GM18861 (cell line): Measurements from ENCODE around the gene COL24A1.
A peak's percentile ranks its signal among the peaks of the same experiment; 100 is the strongest.
"Not testable (repeated sequence)": the region's sequence is repeated elsewhere in the genome, so short reads cannot be mapped to it uniquely, and the experiment has no call there.

ENCODE experiments used
- ATAC-seq: cut with Tn5 transposase; IDR thresholded peaks from one replicate; pipeline ENCODE4 v1.9.1; 2021; ENCODE audit not compliant: unreplicated experiment

Gene COL24A1

DNA sequence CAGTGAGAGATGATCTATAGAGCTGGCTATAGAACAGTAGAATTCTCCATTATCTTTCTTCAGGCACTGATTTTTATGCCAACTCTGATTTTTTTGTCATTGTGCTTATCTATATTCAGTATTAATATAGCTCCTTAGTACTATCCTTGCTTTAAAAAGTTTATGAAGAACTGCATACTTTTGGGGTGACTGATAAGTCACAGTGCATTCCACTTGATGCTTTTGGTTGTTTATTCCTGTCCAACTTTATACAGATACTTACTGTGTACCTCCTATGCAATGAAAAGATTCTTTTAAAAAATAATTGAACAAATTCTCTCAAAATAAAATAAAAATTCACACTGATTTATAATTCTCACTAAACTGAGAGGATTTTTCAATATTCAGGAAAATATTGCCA, 71.6 kb downstream of the COL24A1 start:
- ATAC-seq = no peak

DNA sequence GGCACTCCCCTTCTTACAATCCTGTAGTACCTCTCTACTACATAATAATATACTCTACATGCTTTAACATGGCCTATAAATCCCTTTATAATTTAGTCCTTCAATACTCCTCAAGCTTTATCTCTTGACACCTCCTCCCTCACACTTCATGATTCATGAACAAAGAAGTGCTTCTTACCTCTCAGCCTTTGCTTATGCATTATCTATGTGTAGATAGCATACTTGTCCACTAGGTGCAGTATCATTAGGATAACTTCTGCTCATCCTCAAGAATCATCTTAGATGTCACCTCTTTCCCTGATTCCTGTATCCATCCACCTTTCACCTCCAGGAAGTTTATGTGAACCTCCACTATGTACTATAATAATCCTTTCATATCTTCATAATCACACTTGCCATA, 74.4 kb downstream of the COL24A1 start:
- ATAC-seq = peak; percentile 72

DNA sequence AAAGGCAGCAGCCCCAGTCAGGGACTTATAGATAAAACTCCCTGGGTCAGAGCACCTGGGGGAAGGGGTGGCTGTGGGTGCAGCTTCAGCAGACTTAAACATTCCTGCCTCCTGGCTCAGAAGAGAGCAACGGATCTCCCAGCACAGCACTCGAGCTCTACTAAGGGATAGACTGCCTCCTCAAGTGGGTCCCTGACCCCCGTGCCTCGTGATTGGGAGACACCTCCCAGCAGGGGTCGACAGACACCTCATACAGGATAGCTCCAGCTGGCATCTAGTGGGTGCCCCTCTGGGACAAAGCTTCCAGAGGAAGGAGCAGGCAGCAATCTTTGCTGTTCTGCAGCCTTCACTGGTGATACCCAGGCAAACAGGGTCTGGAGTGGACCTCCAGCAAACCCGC, 84.1 kb downstream of the COL24A1 start:
- ATAC-seq = not testable (repeated sequence)

DNA sequence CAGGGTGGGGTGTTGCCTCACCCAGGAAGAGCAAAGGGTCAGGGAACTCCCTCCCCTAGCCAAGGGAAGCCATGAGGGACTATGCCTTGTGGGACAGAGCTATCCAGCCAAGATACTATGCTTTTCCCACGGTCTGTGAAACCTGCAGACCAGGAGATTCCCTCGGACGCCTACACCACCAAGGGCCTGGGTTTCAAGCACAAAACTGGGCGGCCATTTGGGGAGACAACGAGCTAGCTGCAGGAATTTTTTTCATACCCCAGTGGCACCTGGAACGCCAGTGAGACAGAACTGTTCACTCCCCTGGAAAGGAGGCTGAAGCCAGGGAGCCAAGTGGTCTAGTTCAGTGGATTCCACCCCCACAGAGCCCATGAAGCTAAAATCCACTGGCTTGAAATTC, 84.7 kb downstream of the COL24A1 start:
- not testable (repeated sequence) for ATAC-seq

DNA sequence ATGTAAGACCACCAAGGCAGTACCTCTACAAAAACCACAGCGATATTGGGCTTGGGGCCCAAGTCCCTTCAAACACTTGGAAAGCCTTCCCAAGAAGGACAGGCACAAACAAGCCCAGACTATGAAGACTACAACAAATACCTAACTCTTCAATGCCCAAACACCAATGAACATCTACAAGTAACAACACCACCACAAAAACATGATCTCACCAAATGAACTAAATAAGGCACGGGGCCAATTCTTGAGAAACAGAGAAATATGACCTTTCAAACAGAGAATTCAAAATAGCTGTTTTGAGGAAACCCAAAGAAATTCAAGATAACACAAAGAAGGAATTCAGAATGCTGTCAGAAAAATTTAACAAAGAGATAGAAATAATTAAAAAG, 86.8 kb downstream of the COL24A1 start:
- no peak for ATAC-seq

DNA sequence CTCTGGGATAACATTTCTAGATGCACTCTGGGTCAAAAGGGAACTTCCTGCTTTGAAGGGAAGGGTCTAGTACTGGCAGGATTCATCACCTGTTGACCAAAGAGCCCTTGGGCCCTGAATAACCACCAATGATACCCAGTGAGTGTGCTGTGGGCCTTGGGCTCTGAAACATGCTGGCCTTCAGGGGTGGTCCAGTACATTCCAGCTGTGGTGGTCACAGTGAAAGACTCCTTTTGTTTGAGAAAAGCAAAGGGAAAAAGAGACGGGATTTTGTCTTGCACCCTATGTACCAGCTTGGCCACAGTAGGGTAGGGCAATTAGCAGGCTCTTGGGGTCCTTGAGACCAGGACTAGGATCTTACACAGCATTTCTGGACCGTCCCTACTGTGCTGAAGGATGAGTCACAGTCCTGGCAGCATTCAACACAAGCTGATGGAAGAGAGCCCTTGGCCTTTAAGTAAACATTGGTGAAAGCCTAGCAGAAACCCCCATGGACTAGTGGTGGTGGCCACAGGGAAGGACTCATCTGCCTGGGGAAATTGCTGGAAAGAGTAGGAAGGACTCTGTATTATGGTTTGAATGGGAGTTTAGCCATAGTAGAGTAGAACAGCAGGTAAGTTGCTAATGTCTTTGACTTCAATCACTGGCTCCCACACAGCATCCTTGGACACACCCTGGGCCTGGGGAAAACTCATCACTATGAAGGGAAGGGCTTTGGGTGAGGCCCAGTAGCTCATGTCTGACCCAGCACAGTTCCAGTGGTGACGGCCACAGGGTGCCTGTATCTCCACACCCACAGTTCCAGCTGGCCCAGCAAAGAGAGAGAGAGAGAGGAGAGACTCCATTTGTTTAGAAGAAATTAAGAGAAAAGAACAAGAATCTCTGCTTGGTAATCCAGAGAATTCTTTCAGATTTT, 87.5 kb downstream of the COL24A1 start:
- no peak for ATAC-seq

DNA sequence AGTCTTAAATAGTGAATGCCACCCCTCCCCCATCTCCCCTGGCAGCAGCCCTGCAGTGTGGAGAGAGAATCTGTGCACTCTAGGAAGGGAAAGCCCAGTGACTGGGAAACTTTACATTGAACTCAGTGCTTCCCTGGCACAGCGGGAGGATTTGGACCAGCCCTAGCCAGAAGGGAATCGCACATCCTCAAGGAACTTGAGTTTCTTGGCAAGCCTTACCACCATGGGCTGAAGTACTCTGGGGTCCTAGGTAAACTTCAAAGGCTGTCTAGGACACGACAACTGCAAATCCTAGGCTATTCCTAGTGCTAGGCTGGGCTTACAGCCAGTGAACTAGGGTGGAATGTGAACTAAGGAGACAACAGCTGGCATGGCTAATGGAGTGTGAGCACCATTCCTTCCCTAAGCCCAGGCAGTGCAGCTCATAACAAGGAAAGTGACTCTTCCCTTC, 88.3 kb downstream of the COL24A1 start:
- no peak for ATAC-seq

DNA sequence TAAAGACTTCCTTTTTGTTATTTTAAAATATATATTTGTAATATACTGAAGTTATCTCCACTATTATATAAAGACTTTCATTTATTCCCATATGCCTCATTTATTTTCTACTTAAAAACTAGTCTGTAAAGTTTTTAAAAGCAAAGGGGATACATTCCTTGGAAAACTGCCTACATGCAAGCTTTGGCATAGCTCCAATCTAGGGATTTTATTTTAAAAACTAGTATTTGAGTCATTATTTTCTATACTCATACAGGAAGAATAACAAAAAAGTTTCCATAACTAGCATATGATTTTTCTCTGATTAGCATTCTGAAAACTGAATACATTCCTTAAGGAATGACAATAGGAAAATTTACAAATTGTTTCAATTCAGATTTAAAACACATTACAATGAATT, 88.9 kb downstream of the COL24A1 start:
- ATAC-seq = no peak

DNA sequence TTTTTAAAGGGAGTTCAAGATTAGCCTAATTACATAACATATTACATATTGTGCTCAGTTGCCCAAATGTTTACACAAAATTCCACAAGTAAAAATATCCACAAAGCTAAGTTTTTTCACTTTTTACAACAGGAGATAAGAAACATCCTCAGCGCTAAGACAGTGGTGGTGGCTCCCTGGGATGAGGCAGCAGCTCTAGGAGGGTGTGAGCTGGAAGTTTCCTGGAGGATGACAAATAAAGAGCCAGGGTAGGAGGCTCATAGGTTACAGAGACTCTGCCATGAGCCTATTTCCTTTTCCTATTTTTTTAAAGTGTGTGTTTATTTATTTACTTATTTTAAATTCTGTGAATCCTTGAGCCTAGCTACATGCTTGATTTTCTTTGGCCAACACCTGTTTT, 91.7 kb downstream of the COL24A1 start:
- ATAC-seq = no peak

DNA sequence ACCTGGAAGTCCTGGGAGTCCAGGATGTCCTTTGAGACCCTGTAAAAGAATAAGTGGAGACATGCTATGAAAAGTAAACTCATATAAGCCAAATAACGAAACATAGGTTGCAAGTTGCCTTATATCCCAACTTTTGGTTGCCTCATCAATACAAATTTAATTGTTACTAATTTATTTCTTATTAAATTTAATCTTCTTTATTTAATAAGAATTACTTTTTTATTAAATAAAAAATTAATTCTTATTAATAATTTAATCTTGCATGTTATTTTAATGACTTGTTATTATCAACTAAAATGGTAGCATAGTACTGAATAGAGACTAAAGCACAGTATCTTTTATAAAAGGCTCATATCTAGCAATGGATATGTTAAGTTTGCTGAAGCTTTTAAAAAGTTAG, 92.9 kb downstream of the COL24A1 start:
- ATAC-seq = no peak

DNA sequence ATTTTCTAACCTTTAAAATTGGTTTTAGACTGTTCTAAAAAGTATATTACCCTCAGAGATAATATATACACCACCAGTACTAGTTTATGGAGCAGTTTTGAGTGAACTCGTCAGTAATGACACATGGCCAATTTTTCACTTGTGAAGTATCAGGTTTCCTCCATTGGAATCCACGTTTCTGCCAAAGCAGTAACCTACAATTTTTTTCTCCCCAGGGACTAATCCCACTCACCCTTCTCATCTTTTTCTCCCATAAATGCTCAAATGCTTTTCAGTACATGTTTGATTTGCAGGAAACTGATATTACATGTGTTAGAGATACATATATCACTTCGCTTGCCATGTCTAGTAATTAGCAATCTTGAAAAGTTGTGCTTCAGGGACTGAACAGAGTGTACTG, 94.1 kb downstream of the COL24A1 start:
- no peak for ATAC-seq

DNA sequence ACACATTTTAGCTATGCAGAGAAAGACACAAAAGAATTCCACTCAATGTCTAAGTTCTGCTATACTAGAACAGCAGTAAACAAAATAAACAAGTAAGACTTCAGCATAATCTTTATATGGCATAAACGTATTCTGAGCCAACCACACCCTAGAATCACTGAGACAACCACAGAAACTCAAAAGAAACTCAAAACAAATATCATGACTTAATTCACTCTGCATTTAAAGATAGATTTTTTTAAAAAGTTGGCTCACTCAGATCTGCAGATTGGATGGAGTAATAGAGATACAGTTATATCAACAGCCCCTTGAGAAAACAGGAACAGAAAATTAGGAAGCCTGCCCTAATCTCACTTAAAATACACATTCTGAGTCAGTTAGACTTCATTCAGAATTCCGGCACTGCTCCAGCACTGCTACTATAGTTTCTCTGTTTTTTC, 95.0 kb downstream of the COL24A1 start:
- no peak for ATAC-seq

DNA sequence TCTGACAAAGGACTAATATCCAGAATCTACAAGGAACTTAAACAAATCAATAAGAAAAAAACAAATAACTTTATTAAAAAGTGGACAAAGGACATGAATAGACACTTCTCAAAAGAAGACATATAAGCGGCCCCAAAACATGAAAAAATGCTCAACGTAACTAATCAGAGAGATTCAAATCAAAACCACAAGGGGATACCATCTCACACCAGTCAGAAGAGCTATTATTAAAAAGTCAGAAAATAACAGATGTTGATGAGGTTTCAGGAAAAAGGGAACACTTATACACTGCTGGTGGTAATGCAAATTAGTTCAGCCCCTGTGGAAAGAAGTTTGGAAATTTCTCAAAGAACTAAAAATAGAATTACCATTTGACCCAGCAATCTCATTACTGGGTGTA, 102.2 kb downstream of the COL24A1 start:
- ATAC-seq = no peak

DNA sequence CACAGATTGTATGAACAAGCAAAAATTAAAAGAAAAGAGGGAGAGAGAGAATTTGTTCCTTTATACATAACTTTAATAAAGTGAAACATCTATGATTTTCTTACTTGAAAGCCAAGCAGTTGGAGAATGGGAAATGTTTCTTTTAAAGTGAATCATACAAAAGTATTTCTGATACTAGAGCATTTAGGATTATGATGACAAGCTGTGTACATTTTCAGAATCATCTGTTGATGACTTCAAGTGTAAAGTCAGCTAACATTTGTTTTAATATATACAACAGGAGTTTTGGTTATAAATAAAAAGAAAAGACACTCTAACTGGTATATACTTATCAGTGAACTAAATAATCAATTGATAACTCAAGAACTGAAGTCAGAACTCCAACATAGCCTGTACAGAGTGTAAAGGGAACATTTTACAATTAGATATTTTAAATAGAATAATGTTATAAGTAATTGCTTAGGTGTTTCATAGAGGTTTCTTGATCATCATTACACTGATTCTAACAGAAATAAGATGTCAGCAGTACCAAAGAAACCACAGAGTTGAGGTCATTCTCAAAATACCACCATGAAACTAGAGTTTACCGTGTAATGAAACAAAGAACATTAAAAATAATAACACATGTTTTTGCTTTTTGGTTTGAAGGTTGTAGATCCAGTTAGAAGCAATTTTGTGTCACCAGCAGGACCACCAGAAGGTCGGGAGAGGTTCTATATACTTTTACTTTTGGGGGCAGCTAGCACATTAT, 103.4 kb downstream of the COL24A1 start:
- no peak for ATAC-seq

DNA sequence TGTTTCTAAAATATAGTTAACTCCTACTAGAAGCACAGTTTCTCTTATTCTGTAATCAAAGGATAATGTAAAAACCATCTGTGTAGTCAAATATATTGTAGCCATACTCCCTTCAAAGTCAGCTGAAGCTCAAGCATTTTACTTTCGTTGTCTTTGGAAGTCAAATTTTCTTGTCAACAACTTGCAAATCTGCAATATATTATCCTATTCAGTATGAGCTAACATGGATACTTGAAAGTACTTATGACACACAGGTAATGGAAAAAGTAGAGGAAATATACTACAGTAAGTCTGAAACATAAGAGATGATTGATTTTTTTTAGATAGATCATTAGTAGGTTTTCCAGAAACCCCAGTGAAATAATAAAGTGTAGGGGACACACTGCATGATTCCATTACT, 121.5 kb downstream of the COL24A1 start:
- no peak for ATAC-seq

DNA sequence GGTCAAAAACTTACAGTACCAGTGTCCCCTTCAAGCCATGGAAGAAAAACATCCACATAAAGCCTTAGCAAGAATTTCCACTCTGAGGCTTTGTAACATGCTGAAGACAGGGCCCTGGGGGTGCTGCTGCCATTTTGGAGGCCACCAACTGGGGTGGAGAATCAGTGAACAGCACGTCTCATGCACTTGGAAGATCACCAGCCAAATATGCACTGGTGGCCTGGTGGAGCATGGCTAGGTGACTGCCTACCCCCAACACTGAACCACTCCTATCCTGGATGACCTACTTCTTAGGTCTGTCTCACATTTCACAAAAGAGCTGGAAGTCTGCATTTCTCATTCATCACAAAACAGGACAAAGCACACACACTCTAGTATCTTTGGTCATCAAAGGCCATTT, 126.4 kb downstream of the COL24A1 start:
- no peak for ATAC-seq

DNA sequence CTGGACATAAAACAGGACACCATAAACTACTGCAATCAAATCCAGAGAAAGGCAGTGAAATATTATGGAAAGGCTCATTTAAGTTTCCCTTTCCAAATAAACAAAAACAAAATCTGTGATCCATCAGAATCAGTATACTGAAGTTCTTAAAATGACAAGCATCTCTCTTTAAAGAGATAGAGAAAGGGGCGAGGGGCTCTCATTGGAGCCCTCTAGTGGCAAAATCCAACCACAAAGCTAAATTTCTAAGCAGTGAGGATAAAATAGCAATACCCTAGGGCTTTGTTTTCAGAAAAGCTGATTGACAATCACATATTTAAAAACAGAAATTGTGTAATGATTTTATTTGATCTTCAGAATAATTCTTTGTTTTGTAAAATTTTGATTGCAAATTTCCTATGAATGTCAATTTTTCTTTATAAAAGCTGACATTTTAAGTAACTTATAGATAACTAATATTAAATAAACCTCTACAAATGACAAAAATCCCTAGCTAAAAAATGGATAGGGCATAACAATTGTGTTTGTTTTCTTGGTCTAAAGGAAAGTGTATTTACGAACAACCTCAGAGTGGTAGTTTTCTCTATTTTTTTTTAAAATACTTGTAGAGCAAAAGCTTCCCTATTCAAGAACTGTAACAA, 138.2 kb downstream of the COL24A1 start:
- ATAC-seq = peak; percentile 75

DNA sequence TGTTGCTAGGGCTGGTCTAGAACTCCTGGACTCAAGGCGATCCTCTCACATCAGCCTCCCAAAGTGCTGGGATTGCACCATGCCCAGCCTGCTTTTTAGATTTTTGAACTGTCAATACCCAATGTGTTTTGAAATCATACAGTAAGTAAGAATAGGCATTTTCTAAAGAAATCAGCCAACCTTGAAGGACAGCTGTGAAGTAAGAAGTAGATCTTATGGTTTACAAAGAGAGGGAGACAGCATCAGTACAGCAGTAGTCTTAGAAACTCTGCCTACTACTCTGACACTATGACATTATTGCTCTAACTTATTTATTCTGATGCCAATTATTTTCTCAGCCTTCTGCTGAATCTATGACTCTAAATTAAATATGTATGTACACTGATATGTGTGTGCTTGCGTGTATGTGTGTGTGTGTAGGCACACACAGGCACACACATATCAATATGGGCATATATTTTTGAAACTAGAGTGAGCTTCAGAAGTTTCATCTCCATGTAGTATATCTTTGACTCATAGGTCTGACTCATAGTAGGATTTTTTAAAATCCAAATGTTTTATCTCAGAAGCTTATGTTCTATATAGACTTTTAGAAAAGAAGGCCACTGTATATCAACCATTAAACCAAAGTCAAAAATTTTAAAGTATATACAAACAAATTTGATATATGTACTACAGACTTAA, 140.4 kb downstream of the COL24A1 start:
- no peak for ATAC-seq

DNA sequence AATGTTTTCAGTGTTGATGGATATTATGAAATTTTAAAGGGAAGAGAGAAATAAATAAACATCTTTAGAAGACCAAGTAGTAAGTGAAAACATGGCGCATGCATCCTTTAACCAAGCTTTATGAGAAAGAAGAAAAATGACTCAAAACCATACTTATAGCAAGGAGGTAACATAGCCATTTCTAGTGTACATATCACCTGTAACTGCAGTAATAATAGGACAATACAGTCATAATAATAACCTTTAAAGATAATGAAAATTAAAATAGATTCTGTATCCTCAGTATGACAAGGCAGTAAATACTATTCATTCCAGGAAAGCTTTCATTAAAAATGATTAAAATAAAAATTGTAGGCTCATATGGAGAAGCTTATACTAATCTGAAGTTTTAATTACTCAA, 141.2 kb downstream of the COL24A1 start:
- no peak for ATAC-seq

DNA sequence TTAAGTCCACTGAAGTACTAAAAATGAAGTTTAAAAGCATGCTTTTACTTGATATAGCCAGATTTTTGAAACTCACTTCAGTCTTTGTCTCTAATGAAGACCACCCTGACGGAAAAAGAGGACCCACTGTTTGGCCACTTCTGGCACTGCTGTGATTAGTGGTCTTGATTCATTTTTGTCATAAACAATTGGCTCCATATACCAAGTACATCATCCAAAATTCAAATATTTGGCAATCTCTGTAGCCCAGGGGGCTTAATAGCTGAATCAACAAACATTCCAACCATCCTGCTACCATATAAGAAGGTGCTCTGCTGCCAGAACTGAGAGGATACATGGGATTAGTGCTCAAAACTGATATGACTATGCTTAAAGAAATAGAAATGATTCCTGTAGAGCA, 156.0 kb downstream of the COL24A1 start:
- no peak for ATAC-seq
